GF-D8 (cell line): Measurements from ENCODE around the gene KRTAP12-4.
"Not testable (repeated sequence)": the region's sequence is repeated elsewhere in the genome, so short reads cannot be mapped to it uniquely, and the experiment has no call there.

Experiments used
- DNase-seq: peaks from one replicate; lab custom pipeline; 2025; lab: John Stamatoyannopoulos, UW

KRTAP12-4 gene, protein sequence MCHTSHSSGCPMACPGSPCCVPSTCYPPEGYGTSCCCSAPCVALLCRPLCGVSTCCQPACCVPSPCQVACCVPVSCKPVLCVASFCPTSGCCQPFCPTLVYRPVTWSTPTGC

DNA sequence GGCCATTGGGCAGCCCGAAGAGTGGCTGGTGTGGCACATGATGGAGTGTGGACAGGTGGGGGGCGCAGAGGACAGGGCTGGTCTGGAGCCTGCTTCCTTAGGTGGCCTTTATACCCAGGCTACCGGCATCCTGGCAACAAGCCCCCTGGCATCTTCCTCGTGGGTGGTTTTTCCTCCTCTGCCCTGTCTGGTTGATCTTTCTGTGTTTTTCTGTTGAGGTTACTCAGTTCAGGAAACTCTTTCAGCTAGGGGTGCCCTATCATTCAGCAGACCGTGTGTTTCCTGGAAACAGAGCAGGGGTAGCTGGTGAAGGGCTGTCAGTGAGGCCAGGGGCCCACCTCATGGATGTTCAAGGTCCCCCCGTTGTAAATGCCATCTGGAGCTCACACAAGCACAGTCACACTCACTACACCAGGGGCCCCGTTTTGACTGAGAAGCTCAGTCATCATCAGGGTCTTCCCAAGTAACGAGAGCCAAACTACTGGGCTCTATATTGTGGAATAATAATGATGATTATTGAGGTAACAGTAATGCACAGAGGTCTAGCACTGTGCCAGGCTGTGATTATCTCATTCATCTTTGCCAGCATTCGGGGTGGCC, at the start of gene KRTAP12-4:
KRTAP12-4 (minus strand) TSS at position 84 of the 600 bp plus-strand sequence; CDS start at position 39, 45 bp downstream.
- DNase-seq, result no peak

DNA sequence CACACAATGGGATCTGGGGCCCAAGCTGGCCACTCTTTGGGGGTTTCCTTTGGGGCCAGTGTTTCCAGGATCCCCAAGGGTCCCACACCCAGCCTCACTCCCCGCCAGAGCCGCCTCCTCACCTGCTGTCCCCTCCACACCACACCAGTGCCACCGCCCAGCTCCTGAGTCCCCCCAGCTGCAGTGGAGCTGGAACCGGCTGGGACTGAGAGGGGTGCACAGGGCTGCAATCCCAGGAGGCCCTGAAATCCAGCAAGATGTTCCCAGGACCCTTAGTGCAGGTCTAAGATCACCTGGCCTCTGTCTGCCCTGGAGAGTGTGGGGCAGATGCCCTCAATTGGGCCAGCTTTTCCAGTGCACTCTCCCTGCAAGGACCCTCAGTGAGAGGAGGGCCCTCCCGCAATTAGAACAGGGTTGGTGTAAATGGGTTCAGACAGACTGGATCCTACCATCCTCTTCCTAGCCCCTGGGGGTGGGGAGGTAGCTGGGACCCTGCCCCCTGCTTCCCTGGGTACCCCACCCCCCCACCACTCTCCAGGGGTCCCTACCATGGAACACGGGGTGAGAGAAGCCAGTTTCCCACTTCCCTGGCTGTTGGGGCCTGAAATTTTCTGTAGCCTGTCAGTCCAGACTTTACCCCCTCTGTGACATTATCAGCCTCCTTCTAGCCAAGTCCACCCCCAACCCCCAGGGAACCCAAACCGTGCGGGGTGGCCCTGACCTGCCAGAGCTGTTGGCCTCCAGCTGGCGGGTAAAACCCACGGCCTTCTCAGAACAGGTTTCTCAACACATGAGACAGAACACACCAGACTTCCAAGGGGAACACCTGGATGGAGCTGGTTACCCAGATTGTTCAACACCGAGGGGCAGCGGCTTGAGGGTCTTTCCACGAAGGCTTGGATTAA, 49.5 kb upstream of the KRTAP12-4 start:
- no peak for DNase-seq

DNA sequence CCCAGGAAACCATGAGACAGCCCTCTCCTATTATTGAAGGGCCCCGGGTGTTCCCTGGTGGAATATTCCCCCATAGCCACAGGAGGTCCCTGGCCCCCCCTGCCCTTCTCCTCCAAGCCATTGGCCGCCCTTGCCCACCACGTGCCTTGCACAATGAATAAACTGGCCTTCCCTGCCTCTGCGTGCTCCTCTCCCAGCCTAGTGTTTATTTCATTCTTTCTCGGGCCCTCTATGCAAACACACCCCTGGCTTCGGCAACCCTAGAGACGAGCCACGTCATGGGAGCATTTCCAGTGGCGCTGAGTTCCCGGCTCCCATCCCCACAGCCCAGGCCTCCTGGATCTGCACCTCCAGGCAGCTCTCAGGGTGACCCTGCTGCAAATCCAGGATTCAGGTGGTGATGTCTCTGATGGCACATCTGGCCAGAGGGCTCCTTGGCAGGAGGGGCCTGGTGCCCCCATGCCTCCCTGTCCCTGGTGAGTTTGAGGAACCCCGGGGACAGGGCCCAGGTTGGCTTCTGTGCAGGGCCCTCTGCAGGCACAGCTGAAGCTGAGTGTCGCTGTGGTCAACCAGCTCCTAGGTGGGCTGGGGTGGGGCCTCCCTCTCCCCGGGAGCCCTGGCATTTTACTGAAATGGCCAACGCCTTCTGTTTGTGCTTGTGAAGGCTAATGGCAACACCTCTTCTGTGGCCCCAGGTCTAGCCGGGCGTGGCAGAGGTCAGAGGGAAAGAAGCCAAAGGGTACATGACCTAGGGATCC, 48.7 kb upstream of the KRTAP12-4 start:
- DNase-seq, result no peak

DNA sequence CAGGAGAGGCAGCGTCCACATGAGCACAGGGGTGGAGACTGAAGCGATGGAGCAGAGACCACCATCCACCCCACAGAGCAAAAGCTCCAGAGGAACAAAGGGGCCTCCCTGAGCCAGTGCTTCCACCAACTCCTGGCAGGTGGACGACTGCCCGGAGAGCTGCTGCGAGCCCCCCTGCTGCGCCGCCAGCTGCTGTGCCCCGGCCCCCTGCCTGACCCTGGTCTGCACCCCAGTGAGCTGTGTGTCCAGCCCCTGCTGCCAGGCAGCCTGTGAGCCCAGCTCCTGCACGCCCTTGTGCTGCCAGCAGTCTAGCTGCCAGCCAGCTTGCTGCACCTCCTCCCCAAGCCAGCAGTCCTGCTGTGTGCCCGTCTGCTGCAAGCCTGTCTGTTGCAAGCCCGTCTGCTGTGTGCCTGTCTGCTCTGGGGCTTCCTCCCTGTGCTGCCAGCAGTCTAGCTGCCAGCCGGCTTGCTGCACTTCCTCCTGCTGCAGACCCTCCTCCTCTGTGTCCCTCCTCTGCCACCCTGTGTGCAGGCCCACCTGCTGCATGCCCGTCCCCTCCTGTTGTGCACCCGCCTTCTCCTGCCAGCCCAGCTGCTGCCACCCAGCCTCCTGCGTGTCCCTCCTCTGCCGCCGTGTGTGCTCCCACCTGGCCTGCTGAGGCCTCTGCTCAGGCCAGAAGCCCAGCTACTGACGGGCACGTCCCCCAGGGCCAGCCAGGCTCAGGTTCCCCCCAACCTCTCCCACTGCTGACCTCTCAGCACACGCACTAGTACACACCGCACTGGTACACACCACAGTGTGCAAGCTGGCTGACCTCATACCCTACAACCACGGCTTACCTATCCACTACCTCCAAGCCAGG, 47.9 kb upstream of the KRTAP12-4 start:
- DNase-seq, result no peak

DNA sequence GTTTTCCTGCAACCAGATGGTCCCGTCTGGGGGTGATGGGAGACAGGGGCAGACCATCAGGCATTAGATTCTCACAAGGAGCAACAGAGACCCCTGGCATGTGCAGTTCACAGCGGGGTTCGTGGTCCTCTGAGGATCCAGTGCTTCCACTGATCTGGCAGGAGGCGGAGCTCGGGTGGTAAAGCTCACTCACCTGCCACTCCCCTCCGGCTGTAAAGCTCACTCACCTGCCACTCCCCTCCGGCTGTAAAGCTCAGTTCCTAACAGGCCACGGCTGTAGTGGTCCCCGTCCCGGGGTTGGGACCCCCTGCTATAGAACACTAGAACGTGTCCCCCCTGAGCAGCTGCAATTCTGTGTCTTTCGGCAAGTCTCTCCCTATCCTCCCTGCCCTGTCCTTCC, 47.1 kb upstream of the KRTAP12-4 start:
- DNase-seq, result no peak

DNA sequence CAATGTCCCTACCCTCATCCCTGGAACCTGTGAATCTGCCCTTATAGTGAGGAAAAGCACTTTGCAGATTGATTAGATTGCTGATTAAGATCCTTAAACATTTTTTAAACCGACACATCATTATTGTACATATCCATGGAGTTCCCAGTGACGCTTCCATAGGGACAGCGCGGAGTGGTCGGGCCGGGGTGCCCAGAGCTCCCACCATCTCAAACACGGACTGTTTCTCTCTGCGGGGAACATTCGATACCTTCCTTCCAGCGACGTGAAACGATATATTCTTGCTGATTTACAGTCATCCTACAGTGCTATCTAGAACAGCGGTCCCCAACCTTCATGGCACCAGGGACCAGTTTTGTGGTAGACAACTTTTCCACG, 46.6 kb upstream of the KRTAP12-4 start:
- no peak for DNase-seq

DNA sequence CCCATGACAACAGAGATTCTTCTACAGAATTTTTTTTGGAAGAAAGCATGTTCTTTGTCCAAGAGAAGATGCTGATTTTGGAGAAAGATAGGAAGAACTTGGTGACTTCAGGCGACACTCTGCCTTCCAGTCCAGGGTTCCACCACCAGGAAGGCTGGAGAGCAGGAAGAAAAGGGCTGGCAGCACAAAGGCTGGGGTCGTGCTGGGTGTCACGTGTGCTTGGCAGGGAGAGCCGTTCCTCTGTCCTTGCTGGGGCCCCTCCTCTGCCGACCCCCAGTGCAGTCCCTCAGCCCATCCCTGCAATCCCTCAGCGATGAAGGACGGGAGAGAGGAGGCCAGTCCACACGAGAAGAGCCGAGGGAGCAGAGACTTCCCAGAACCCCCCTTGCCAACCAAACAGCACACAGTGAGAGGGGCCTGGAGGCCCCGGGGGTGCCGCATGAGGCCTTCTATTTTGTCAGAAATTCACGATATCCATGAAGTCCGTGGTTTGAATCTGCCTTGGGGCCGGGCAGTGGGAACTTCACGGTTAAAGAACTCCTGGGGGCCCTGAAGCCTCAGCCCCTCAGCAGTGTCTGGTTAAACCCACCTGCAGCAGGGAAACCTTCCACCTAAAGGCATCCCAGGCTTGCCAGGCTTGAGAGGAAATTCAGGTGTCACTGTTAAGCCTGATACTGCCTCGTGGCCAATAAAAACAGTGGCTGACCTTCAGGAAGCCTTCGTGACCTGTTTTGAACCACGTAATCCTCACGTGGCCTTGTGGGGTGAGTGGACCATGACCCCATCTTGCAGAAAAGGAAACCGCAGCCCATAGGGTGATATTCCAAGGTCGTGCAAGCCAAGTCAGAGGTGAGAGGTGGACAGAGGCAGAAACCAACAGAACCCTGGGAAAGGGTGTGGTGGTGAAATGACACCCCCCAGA, 45.9 kb upstream of the KRTAP12-4 start:
- DNase-seq, result no peak

DNA sequence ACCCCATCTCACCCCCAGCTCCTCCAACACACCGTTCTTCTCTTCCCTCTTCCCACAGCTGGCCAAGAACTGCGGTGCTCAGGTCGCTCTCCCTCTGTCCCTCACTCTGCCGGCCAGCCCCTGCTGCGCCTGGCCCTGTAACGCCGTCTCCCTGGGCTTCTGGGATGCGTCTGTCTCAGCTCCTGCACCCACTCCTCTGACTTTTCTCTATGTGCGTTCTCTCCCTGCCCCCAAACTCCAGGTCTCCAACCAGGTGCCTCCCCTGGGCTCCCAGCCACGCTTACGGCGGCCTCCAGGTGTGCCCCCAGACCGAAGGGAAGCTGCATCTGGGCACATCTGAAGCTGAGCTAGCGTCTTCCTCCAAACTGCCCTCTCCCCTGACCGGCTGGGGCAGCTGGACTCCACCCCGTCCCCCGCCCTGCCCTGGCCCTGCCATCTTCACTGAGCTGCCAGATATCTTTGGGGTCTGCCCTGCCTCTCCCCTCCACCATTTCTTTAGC, 45.1 kb upstream of the KRTAP12-4 start:
- DNase-seq, result no peak

DNA sequence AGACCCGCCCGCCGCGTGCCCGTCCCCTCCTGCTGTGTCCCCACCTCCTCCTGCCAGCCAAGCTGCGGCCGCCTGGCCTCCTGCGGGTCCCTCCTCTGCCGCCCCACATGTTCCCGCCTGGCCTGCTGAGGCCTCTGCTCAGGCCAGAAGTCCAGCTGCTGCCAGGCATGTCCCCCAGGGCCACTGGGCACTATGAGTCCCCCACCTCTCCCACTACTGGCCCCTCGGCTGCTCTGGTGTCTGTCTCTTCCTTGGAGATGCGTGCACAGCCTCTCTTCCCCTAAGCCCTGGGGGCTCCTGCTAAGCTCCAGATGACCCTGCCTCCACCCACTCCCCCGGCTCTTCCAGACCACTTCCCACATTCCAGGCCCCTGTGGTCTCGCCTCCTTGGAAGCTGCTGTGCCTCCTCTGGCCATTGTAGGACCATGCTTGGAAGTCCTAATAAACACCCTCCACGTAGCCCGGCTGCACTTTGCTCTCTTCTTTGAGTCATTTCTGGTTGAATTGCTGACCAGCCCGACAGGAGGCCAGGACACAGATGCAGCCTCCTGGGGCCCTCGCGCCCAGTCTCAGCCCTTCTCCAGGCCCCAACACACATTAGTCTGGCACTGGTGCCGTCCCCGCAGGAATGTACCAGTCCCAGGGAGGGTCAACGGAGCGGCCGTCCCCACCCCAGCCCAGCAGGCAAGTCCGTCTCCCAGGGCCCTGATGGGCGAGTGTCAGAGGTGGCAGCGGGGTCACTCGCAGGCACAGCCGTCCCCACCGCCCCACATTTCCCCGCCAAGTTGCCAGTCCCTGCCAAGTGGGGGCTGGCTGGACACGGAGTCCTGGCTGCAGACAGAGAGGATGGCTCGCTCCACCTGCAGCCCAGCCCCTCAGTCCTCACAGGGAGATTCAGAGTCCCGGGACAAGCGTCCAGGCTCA, 43.6 kb upstream of the KRTAP12-4 start:
- no peak for DNase-seq

DNA sequence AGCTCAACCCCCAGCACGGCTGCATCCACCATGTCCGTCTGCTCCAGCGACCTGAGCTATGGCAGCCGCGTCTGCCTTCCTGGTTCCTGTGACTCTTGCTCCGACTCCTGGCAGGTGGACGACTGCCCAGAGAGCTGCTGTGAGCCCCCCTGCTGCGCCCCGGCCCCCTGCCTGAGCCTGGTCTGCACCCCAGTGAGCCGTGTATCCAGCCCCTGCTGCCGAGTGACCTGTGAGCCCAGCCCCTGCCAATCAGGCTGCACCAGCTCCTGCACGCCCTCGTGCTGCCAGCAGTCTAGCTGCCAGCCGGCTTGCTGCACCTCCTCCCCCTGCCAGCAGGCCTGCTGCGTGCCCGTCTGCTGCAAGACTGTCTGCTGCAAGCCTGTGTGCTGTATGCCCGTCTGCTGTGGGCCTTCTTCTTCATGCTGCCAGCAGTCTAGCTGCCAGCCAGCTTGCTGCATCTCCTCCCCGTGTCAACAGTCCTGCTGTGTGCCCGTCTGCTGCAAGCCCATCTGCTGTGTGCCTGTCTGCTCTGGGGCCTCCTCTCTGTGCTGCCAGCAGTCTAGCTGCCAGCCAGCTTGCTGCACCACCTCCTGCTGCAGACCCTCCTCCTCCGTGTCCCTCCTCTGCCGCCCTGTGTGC, 42.8 kb upstream of the KRTAP12-4 start, which contains the start of gene KRTAP10-12:
KRTAP10-12 (plus strand) TSS at position 1 of the 639 bp plus-strand sequence; CDS start at position 31, 30 bp downstream.
- not testable (repeated sequence) for DNase-seq

DNA sequence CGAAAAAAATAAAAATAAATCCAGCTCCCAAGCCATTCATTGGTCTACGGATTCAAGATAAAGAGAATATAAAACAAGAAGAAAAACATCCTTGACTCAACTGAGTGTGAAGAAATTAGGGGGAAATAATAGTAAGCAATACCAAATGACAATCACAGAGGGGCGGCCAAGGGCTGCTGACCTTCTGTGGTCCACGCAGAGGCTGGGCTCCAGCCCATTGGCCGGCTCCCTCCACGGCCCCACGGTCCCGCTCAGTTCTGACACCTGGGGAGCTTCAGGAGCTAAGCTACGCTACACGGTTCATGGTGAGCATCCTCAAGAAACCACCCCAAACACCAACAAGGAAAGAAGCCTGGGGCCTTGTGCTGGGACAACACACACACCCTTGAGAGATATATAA, 42.1 kb upstream of the KRTAP12-4 start:
- DNase-seq, result no peak

DNA sequence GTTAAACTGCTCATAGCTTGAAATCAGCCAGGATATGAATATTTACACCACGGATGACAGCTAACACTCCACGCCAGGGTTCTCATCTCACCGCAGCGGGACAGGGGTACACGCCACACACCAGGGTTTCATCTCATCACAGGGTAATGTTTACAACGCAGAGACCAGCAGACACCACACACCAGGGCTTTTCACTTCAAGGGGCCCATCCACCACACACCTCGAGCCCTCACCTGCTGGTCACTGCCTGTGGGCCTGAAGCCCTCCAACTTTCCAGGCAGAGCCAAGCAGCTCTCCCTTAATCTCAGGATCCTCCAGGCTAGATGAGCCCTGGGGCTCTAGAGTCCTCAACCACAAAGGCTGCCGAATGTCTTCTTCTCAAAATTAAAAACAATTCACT, 41.2 kb upstream of the KRTAP12-4 start:
- DNase-seq, result no peak

DNA sequence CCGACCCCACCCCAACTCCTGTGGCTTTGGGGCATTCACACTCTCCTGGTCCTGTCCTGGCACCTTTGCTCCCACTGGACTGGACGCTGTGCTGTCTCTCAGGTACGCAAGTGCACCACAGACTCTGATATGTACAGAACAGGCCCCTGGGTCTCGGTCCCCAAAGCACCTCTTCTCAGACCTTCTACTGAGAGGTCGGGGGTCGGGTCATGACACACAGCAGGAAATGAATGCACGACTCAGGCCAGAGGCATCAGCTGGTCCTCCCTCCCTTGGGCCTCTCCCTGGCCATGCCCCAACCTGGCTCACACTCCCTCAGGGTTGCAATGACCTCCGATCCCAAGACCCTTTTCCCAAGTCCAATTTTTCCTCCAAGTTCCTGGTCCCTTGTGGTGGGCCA, 40.7 kb upstream of the KRTAP12-4 start:
- no peak for DNase-seq

DNA sequence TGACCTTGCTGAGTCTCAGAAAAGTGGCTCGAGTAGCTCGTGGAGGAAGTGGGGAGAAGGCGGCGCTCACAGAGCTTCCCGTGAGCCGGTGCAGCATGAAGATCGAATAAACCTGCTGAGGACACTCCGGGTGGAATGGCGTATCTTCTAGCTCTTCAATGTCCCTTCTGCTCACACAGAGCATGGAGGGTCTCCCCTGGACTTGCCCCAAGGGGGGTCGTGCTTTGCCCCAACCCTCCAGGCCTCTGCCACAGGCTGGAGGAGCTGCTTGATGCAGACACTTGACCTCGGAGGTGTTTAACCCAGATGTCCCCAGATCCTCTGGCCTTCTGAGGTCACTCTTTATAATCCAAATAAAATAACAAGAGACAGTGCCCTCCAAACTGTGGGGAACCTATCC, 40.3 kb upstream of the KRTAP12-4 start:
- DNase-seq, result no peak

DNA sequence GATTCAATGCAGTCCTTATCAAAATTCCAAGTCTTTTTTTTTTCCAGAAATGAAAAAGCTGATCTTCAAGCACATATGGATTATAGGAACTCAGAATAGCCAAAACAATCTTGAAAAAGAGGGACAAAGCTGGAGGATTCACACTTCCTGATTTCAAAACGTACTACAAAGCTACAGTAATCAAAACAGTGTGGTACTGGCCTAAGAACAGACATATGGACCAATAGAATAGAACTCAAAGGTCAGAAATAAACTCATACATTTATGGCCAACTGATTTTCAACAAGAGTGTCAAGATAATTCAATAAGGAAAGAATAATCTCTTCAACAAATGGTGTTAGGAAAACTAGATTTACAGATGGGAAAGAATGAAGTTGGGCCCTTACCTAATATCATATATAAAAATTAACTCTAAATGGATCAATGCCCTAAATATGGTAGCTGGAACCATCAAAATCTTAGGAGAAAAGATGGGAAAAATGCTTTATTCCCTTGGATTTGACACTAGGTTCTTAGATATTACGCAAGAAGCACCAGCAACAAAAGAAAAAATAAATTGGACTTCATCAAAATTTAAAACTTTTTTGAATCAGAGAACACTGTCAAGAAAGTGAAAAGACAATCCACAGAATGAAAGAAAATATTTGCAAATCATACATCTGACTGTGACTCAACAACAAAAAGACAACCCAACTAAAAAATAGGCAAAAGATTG, 38.5 kb upstream of the KRTAP12-4 start:
- DNase-seq, result no peak

DNA sequence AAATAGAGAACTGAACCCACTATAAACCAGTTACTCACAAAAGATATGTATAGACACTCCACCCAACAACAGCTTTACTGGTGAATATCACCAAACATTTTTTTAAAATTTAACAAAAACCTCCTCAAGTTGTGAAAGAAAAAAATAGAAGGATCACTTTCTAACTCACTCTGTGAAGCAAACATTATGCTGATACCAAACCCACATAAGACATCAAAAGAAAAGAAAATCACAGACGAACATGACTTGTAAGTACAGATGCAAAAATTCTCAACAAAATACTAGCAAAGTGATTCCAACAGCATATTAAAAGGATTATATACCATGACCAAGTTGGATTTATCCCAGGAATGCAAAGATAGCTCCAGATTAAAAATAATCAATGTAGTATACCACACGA, 37.2 kb upstream of the KRTAP12-4 start:
- no peak for DNase-seq

DNA sequence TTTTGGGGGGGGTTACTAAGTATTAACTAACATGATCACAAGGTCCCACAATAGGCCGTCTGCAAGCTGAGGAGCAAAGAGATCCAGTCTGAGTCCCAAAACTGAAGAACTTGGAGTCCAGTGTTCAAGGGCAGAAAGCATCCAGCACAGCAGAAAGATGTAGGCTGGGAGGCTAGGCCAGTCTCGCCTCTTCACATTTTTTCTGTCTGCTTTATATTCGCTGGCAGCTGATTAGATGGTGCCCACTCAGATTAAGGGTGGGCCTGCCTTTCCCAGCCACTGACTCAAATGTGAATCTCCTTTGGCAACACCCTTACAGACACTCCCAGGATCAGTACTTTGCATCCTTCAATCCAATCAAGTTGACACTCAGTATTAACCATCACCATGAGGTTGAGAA, 35.3 kb upstream of the KRTAP12-4 start:
- not testable (repeated sequence) for DNase-seq

DNA sequence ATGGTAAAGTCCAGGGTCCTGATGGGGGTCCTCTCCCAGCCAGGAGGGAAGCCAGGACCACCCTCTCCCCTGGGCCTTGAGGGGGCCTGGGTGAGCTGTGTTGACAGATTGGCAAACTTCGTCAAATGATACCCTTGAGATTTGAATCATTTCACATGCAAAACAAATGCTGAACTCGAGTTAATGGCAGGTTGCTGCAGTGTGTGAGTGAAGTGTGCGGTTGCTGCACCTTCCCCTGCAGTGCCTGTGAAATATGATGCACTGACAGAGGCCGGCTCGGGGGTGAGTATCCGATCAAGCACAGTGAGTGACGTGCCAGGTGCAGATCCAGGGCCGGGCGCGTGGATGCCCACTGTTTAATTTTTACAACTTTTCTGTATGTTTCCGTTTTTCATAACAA, 33.2 kb upstream of the KRTAP12-4 start:
- no peak for DNase-seq
